Kidney (tissue), 14 donors: ENCODE results near the gene HSD11B1L. TPM values are rescaled to one million over a fixed set of nuclear protein-coding genes. Genes with fewer than 3 reads are reported as not detected.
"Not testable (repeated sequence)": the region's sequence is repeated elsewhere in the genome, so short reads cannot be mapped to it uniquely, and the experiment has no call there.

ENCODE experiments used
- DNase-seq, 5 donors: peaks; one replicate each; pipeline ENCODE4 v3.0.0-alpha.2; 2013 to 2020
- FAIRE-seq: peaks from 2 replicates; lab custom pipeline; 2012; peaks lifted over from hg19 to GRCh38; lab: Jason Lieb, UNC
- H3K27ac ChIP-seq, 2 donors: one replicate each; pipeline ENCODE4 v1.7.0; 2013; ENCODE audit warnings: low read depth in 2 of 2, low read length in 2 of 2, inconsistent platforms in 1 of 2
- H3K27me3 ChIP-seq: one replicate; pipeline ENCODE4 v1.7.1; 2013; ENCODE audit warnings: low read length, inconsistent platforms; ENCODE audit not compliant: control insufficient read depth, insufficient read depth
- H3K36me3 ChIP-seq, 3 donors: one replicate each; pipeline versions ENCODE4 v1.7.0 to v1.7.1; 2013; ENCODE audit warnings: low read length in 3 of 3, control low read depth in 1 of 3, inconsistent platforms in 1 of 3; ENCODE audit not compliant: insufficient read depth in 3 of 3, control insufficient read depth in 2 of 3
- H3K4me1 ChIP-seq, 3 donors: one replicate each; pipeline versions ENCODE4 v1.7.0 to v1.7.1; 2013; ENCODE audit warnings: low read length in 3 of 3, inconsistent platforms in 1 of 3, low read depth in 1 of 3; ENCODE audit not compliant: control insufficient read depth in 2 of 3, insufficient read depth in 2 of 3
- H3K4me3 ChIP-seq, 3 donors: one replicate each; pipeline versions ENCODE4 v1.7.0 to v1.8.1; 2013; ENCODE audit warnings: low read length in 3 of 3, control low read depth in 1 of 3, inconsistent platforms in 1 of 3
- H3K9ac ChIP-seq, 3 donors: one replicate each; pipeline versions ENCODE4 v1.7.0 to v1.7.1; 2013; ENCODE audit warnings: low read length in 3 of 3, control low read depth in 1 of 3, inconsistent platforms in 1 of 3
- H3K9me3 ChIP-seq, 3 donors: one replicate each; pipeline versions ENCODE4 v1.7.0 to v1.7.1; 2013; ENCODE audit warnings: low read length in 3 of 3, control low read depth in 1 of 3, inconsistent platforms in 1 of 3; ENCODE audit not compliant: control insufficient read depth in 2 of 3, insufficient read depth in 1 of 3
- CTCF ChIP-seq: IDR thresholded peaks from 3 replicates; pipeline ENCODE4 v1.5.1; 2012; ENCODE audit warnings: mild to moderate bottlenecking, moderate library complexity, borderline replicate concordance; ENCODE audit not compliant: insufficient read depth; ENCODE audit errors: extremely low read depth
- intact Hi-C: fragments of 100-400 bp; cut with DNase I; formaldehyde crosslinking; loops from one replicate; pipeline ENCODE4 v1.11.1; 2022
- polyA plus RNA-seq: library from polyadenylated mRNA; stranded (reverse); fragments of 350-450 nt; fragmentation: Illumina TruSeq; extraction: RNeasy Lipid Tissue Mini Kit (QIAGEN cat#74804); gene quantifications from one replicate; pipeline ENCODE4 v1.2.3, GENCODE V29; 2014; ENCODE audit warnings: low read depth, low replicate concordance; ENCODE audit not compliant: insufficient read depth
- total RNA-seq: library from RNA; stranded (reverse); fragmentation: NEBNext Ultra II Directional; extraction: Animal tissue kit (Norgen Biotek cat#: 25700); gene quantifications from one replicate; pipeline ENCODE4 v1.2.1, GENCODE V29; 2021
- donor health status: control.
- donor health status: control.
- donor health status: control.
- donor health status: control.
- donor health status: control.
- donor health status: DM: yes; HTN: yes; CAD: no.
- donor health status: Normal renal cell carcinoma (clear cell type).

Gene HSD11B1L
- total and polyA plus RNA-seq, 2 donors from 2014 or later, result 7.8 to 29.9 TPM

DNA sequence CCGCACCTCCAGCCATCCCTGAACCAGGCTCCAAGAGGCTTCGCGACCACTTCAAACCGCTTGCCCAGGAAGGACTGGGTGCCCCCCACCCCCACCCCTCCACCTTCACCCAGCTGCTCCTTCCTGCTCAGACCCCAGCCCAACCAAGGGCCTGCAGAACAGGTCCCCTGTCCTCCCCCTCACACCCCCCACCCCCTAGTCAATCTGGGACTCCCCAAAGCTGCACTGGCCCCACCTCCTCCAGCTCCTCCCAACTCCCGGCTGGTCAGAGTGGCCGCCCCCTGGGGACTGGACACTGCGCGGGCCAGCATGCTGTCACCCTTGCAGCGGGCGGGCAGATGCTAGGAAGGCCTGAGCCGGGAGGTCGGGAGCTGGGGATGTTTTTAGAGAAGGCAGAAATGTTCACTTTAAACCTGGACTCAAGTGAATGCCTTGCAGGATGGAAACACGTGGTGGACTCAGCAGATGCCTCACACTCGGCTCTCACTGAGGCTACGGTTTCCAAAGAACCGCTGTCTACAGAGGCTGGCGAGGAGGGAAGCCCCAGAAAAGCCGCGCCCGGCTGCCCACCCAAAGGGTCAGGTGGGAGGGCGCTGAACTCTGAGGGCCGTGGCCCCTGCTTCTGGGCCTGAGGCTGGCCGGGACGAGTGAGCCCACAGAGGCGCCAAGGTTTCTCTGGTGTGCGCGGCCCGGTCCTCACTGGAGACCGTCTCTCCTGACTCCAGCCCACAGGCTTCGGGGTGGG lies 17.2 kb downstream of the HSD11B1L start:
- Histone ChIP-seq H3K4me3 (no peak overlapping the region), H3K4me1 (no peaks in the 10 kb centered on the region), H3K27ac (no peak overlapping the region), H3K36me3 (peaks cover 0 to 16% (median 8%) of the 10 kb centered on the region in 3 donors), H3K9ac (no peak overlapping the region), H3K9me3 (no peaks in the 10 kb centered on the region), H3K27me3 (no peaks in the 10 kb centered on the region)
- FAIRE-seq (no peak), DNase-seq (peak in 1 of 5 donors; percentile 47)
- intact Hi-C loops, result no loop called here
- TF ChIP-seq CTCF, result no peak

- H3K36me3 ChIP-seq, result peaks cover 0 to 14% (median 9%) of the 10 kb centered on the region in 3 donors
- H3K27me3 ChIP-seq, result no peaks in the 10 kb centered on the region
- H3K27ac ChIP-seq, result no peak overlapping the region
- no peak overlapping the region for H3K9ac ChIP-seq
- FAIRE-seq (no peak), DNase-seq (peak in 1 of 5 donors; percentile 40)
- TF ChIP-seq CTCF, result no peak
- H3K4me1 ChIP-seq, result no peaks in the 10 kb centered on the region
- H3K9me3 ChIP-seq, result no peaks in the 10 kb centered on the region
- H3K4me3 ChIP-seq, result no peak overlapping the region
- intact Hi-C loops, result no loop called here
These were observed 18.0 kb downstream of the HSD11B1L start for GRCh38 chr19:5698635-5699422.

- peaks cover 0 to 18% (median 12%) of the 10 kb centered on the region in 3 donors for H3K36me3 ChIP-seq
- no peaks in the 10 kb centered on the region for H3K9me3 ChIP-seq
- intact Hi-C loops, result no loop called here
- no peak overlapping the region for H3K9ac ChIP-seq
- no peak for FAIRE-seq
- TF ChIP-seq CTCF, result no peak
- no peaks in the 10 kb centered on the region for H3K4me1 ChIP-seq
- H3K27ac ChIP-seq, result no peak overlapping the region
- DNase-seq, result no peak
- no peak overlapping the region for H3K4me3 ChIP-seq
- H3K27me3 ChIP-seq, result no peaks in the 10 kb centered on the region
These were observed 19.7 kb downstream of the HSD11B1L start for GRCh38 chr19:5700455-5701092.

- H3K36me3 ChIP-seq, result peaks cover 0 to 19% (median 14%) of the 10 kb centered on the region in 3 donors
- H3K27me3 ChIP-seq, H3K9me3 ChIP-seq, FAIRE-seq, intact Hi-C loops, H3K27ac ChIP-seq, DNase-seq, H3K4me1 ChIP-seq, H3K4me3 ChIP-seq, H3K9ac ChIP-seq: not testable (repeated sequence)
These were observed 21.2 kb downstream of the HSD11B1L start for GRCh38 chr19:5702053-5702410.
